MG63 (cell line): Measurements from ENCODE around the gene PCNT. TPM values are rescaled to one million over a fixed set of nuclear protein-coding genes. Genes with fewer than 3 reads are reported as not detected.

Experiments used
- DNase-seq: peaks from one replicate; pipeline ENCODE4 v3.0.0-alpha.2; 2020
- H3K27me3 ChIP-seq: fragments of 250-450 bp; sonication (Bioruptor Pico); 2 replicates; pipeline ENCODE4 v1.5.1; 2020; ENCODE audit warnings: mild to moderate bottlenecking, moderate library complexity
- H3K36me3 ChIP-seq: fragments of 250-450 bp; sonication (Bioruptor Pico); 2 replicates; pipeline ENCODE4 v1.5.1; 2020; ENCODE audit warnings: mild to moderate bottlenecking, moderate library complexity
- H3K4me3 ChIP-seq: fragments of 250-450 bp; sonication (Bioruptor Pico); 2 replicates; pipeline ENCODE4 v1.5.1; 2020; ENCODE audit warnings: mild to moderate bottlenecking, moderate library complexity
- H3K9me3 ChIP-seq: fragments of 250-450 bp; sonication (Bioruptor Pico); 2 replicates; pipeline ENCODE4 v1.5.1; 2020; ENCODE audit warnings: mild to moderate bottlenecking, moderate library complexity
- total RNA-seq: library from RNA; depleted of rRNA; stranded (reverse); fragments of >200 nt; shearing (Covaris generic); gene quantifications from 2 replicates; pipeline ENCODE4 v1.2.3, GENCODE V29; 2014; ENCODE audit warnings: low replicate concordance

PCNT gene
- total RNA-seq, 1 experiment from 2014 or later = 51.7 TPM

DNA sequence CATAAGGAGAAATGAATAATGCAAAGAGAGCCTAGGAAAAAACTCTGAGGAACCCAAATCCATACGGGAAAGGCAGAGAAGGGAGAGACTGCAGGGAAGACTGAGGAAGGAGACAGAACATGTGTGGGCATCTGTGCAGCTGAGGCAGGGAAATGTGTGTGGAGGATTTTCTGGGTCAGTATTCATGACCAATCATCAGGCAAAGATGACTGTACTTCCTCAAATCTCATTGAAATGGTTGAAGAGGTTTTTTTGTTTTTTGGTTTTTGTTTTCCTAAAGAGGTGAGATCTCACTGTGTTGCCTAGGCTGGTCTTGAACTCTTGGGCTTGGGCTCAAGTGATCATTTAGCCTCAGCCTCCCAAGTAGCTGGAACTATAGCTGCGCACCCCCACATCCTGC lies 150.4 kb downstream of the PCNT start:
- Histone ChIP-seq H3K9me3 (no peaks in the 10 kb centered on the region), H3K4me3 (no peak overlapping the region), H3K36me3 (peaks cover 27% of the 10 kb centered on the region), H3K27me3 (no peaks in the 10 kb centered on the region)
- no peak for DNase-seq

DNA sequence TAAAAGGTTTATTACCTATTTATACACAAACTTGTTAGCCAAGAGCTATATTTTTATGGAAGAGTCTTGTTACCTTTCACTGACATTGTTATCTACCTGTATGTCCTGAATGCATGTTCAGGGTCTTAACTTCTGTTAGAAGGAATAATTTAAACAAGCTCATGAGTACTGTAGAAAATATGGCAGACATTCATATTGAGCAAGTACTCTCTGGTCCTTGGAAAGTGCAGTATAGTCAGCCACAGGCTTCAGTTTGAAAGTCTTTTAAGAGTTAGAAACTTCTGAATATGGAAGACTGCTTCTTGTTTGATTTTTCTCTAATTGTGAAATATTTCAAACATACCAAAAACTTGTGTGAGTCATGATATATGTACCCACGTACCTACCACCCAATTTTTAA lies 151.3 kb downstream of the PCNT start:
- Histone ChIP-seq H3K9me3 (no peaks in the 10 kb centered on the region), H3K36me3 (peaks cover 25% of the 10 kb centered on the region), H3K27me3 (no peaks in the 10 kb centered on the region), H3K4me3 (no peak overlapping the region)
- no peak for DNase-seq

DNA sequence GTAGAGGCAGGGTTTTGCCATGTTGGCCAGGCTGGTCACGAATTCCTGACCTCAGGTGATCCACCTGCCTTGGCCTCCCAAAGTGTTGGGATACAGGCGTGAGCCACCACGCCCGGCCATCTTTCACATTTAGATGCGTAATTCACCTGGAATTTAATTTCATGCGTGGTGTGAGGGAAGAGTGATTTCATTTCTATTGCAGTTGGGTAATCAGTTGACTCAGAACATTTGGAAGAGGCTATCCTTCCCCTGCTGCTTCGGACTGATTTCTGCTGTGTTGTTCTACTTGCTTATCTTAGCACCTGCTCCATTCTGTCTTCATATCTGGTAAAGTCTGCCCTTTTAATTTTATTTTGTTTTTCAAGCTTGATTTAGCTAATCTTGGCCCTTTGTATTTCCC lies 153.8 kb downstream of the PCNT start:
- DNase-seq = no peak
- Histone ChIP-seq H3K9me3 (no peaks in the 10 kb centered on the region), H3K4me3 (no peak overlapping the region)

DNA sequence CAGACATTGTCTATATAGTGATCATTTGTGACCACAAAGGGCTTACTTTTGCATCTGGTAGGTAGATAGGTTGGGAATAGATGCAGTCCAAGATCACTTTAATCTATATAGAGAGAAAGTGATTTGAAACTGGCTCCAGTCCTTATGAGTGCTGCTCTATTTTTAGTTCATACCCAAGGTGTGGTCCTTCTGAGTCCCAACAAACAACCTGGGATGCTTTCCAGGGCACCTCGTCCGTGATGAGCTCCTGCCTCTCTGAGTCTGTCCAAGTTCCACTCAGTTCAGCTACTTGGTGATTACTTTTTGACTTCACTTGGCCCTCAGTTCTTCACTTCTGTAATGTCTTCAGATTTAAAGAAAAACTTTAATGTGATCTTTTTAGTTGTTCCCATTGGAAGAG lies 155.0 kb downstream of the PCNT start:
- DNase-seq = no peak
- no peaks in the 10 kb centered on the region for H3K9me3 ChIP-seq
- peaks cover 38% of the 10 kb centered on the region for H3K36me3 ChIP-seq
- no peak overlapping the region for H3K4me3 ChIP-seq
- H3K27me3 ChIP-seq = no peaks in the 10 kb centered on the region

More for the DNA sequence above, 153.8 kb downstream of the PCNT start:
- Histone ChIP-seq H3K27me3 (no peaks in the 10 kb centered on the region), H3K36me3 (peaks cover 40% of the 10 kb centered on the region)

- Histone ChIP-seq H3K9me3 (no peaks in the 10 kb centered on the region), H3K4me3 (no peak overlapping the region), H3K36me3 (peaks cover 42% of the 10 kb centered on the region), H3K27me3 (no peaks in the 10 kb centered on the region)
- DNase-seq = no peak
Measured at GRCh38 chr21:46480466-46480865, 156.5 kb downstream of the PCNT start.

DNA sequence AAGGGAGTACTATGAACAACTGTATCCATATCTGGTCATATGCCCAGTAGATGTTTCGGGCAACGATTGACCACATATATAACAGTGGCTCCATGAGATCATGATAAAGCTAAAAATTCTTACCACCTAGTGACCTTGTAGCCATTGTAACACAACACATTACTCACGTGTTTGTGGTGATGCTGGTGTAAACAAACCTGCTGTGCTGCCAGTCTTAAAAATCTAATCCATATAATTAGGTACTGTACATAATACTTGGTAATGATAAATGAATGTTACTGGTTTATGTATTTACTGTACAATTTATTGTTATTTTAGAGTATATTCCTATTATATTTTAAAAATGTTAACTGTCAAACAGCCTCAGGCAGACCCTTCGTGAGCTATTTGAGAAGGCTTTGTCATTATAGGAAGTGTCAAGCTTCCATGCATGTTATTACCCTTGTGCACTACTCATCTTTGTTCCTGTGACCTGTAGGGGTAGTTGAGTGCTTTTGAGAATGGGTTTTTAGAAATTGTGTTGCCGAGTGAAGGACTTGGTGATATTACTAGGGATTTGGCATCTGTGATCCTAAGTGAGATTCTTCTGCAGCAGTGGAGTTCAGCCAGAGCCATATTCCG lies 158.4 kb downstream of the PCNT start:
- DNase-seq = no peak
- no peak overlapping the region for H3K4me3 ChIP-seq

DNA sequence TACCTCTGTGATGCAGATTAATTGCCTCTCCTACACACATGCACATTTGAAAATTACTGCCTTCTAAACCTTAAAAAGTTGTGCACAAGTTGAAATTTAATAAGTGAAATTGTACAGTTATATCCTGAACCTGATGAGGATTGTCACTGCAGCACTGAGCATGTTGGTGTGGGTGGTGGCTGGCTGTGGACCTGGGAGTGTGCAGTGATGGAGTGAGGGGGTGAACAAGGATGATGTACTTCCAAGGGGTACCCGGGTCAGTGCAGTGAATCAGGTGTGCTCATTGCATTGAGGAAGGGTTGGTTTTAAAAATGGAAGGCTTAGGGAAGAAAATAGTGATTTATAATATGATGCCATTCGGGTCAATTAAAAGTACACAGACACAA lies 158.9 kb downstream of the PCNT start:
- Histone ChIP-seq H3K36me3 (peaks cover 49% of the 10 kb centered on the region), H3K4me3 (no peak overlapping the region), H3K27me3 (no peaks in the 10 kb centered on the region), H3K9me3 (no peaks in the 10 kb centered on the region)
- no peak for DNase-seq

More for the DNA sequence above, 158.4 kb downstream of the PCNT start:
- Histone ChIP-seq H3K36me3 (peaks cover 46% of the 10 kb centered on the region), H3K27me3 (no peaks in the 10 kb centered on the region), H3K9me3 (no peaks in the 10 kb centered on the region)

DNA sequence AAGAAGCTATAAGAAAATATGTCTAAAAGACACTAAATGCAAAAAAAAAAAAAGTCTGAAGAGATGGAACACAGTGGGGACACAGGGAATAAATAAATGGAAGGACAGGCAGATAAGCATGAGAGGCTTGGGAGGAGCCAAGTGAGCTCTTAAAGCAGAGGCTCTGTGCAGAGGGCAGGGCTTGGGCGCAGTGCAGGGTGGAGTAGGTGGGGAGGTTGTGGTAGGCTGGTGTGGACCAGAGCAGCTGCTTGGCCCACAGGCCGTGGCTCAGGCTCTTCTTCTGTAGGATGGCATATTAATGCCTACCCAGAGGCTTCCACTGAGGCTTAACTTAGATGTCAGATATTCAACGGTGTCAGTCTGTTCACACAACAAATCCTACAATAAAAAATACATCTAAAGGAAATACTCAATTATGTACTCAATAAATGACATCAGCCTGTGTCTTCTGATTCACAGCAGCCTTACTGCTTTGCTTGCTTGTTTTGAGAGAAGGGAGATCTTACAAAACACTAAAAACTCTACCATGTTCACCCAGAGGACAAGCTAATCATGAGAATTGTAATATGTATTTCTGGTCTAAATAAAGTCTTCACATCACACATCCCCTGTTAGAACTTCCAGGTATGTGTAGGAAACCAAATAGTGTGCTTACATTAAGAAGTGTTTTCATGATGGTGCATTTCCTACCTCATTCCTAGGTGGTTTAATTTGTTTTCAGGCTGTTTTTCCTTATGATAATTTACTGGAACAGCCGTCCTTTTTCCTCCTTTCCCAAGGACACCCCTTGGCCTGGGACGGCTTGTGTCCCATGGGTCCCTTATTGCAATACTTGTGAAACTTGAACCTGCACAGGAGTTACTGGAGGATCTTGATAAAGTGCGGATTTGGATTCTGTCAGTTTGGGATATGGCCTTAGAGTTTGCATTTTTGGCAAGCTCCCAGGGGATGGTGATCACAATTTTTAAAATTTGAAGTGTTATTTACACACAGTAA lies 159.6 kb downstream of the PCNT start:
- Histone ChIP-seq H3K9me3 (no peaks in the 10 kb centered on the region), H3K27me3 (no peaks in the 10 kb centered on the region), H3K36me3 (peaks cover 50% of the 10 kb centered on the region), H3K4me3 (no peak overlapping the region)
- no peak for DNase-seq

GRCh38 chr21:46486481-46487126 lies 162.6 kb downstream of the PCNT start:
- DNase-seq = no peak
- Histone ChIP-seq H3K9me3 (no peaks in the 10 kb centered on the region), H3K36me3 (peaks cover 39% of the 10 kb centered on the region), H3K4me3 (no peak overlapping the region), H3K27me3 (no peaks in the 10 kb centered on the region)

DNA sequence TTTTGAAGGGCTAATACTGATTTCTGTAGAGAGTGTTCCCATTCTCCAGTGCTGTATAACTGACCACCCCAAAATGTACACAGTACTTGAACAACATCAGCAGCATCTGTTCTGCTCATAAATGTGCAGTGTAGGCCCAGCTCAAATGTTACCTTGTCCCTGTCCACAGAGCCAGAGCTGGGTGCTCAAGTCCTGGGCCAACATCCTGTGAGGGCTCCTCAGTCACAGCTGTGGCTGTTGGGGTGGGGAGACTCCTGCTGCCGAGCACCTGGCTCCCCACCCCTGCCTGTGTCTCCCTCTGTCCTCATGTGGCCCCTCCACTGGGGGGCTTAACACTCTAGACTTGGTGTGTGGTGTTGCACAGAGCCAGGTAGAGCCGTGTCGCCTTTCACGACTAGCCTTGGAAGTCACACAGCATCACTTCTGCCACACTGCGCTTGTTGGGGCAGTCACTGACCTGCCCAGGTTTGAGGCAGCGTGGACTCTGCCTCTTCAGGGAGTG lies 165.3 kb downstream of the PCNT start:
- H3K36me3 ChIP-seq = peaks cover 54% of the 10 kb centered on the region
- no peak for DNase-seq
- no peaks in the 10 kb centered on the region for H3K9me3 ChIP-seq
- H3K4me3 ChIP-seq = no peak overlapping the region
- H3K27me3 ChIP-seq = no peaks in the 10 kb centered on the region

DNA sequence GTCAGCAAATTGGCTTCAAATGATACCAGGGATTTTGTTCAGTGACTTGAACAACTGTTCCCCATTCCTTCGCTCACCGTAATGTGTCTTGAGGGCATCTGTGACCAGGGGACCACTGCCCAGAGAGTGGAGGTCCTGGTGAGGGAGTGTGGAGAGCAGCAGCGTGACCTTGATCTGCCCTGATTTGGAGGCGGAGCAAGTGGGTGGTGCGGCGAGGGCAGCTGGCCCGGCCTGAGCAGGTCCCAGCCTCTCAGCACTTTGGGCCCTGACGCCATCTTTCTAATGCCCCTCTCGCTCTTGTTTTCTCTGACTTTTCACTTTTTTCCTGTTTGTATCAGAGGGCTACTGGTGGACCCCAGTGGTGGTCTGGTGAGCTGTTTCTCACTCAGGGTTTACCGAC lies 165.8 kb downstream of the PCNT start:
- Histone ChIP-seq H3K9me3 (no peaks in the 10 kb centered on the region), H3K4me3 (no peak overlapping the region), H3K27me3 (no peaks in the 10 kb centered on the region), H3K36me3 (peaks cover 55% of the 10 kb centered on the region)
- DNase-seq = no peak

GRCh38 chr21:46491553-46491952 lies 167.6 kb downstream of the PCNT start:
- H3K27me3 ChIP-seq = no peaks in the 10 kb centered on the region
- no peak for DNase-seq
- no peaks in the 10 kb centered on the region for H3K9me3 ChIP-seq
- H3K4me3 ChIP-seq = no peak overlapping the region
- peaks cover 49% of the 10 kb centered on the region for H3K36me3 ChIP-seq

DNA sequence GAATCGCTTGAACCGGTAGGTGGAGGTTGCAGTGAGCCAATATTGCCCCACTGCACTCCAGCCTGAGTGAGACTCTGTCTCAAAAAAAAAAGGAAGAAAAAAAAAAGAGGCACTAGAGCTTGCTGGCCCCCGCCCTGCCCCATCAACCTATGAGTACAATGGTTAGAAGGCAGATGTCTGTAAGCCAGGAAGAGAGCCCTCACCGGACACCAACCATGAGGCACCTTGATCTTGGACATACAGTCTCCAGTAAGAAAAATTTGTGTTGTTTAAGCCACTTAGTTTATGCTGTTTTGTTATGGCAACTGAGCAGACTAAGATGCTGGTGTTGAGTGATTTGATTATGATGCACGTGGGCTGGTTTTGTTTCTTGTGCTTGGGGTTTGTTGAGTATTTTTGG lies 168.9 kb downstream of the PCNT start:
- Histone ChIP-seq H3K36me3 (peaks cover 54% of the 10 kb centered on the region), H3K27me3 (no peaks in the 10 kb centered on the region), H3K9me3 (no peaks in the 10 kb centered on the region), H3K4me3 (no peak overlapping the region)
- DNase-seq = no peak

DNA sequence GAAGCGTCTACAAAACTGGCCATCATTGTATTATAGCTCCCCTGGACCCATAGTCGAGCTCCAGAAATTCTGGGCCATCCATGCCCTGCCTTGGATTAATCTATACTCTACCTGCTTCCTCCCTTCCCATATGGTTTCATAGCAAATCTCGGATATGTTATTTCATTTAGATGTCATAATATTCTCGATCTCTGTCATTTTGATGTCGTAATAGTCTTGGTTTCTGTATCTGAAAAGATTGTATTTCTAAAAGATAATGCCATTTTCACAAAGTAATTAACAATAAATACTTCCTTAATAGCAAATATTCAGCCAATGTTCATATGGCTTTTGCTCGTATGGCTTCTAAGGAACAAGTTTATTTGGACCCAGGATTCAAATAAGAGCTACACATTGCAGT lies 169.9 kb downstream of the PCNT start:
- no peak for DNase-seq
- Histone ChIP-seq H3K9me3 (no peaks in the 10 kb centered on the region), H3K36me3 (peaks cover 62% of the 10 kb centered on the region), H3K4me3 (no peak overlapping the region), H3K27me3 (no peaks in the 10 kb centered on the region)
